Heart left ventricle (tissue), 13 donors: ENCODE data around the gene CA9.

Source experiments
- POLR2A ChIP-seq, 2 donors: fragments of 450-650 bp; IDR thresholded peaks; one replicate each; pipeline ENCODE4 v1.6.1; 2017; ENCODE audit warnings: antibody characterized with exemption in 2 of 2, mild to moderate bottlenecking in 2 of 2, moderate library complexity in 2 of 2
- TF ChIP-seq, protein P1 (sequence below), 12 donors: fragments of 200-600 bp; sonication (generic) in 4 of 12; IDR thresholded peaks; one replicate each; pipeline versions ENCODE4 v1.5.0 to v1.8.0; 2018 to 2022; ENCODE audit warnings: antibody characterized with exemption in 12 of 12, mild to moderate bottlenecking in 5 of 12
- donor health status: ischemic (EF 13 %, LVEDD 7.1; RV severe dilation, severe dysfunction).
- donor health status: DM: no; HTN: yes; CAD: no.
- donor health status: DM: no; HTN: no; CAD: no.
- donor health status: ischemic (EF 25% LVEDD 6.9; RV normal size, moderate dysfunction).
- donor health status: ischemic (EF 25% LVEDD 5.7; RV mildly dilated, moderate dysfunction).
- donor health status: ischemic (EF 35%, LVEDD 5.7; RV mildly dilated, moderate dysfunction).
- donor health status: nonischemic (EF 11% LVEDD 7.7; RV severe dilation, severe dysfunction).
- donor health status: DM: yes; HTN: yes; CAD: no.
- donor health status: PGD.
- donor health status: ischemic (EF 29% LVEDD 5.4; RV normal size, mild dysfunction).
- donor health status: nonischemic (EF 23%, LVEDD 6.1; RV moderate dilation, normal function).

DNA sequence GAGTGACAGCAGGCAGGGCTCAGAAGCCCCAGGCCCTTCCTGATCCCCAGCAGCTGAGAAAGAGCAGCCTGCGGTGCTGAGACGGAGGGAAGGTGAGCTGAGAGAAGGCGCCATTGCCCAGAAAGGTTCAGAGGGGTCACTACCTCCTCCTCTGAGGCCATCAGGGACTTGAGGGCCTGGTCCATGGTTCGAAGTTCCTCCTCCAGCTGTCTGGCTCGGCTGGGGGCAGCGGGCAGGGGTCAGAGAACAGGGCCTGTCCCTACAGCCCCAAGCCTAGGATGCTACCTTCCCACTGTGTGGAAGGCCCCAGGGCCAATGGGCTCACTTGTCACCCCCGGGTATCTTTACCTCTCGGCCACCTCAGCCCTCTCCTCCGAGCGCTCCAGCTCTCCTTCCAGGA, 11.2 kb downstream of the CA9 start:
- no peak for TF ChIP-seq POLR2A (IDR thresholded peaks at IDR 0.05)
- TF ChIP-seq, protein P1, sequence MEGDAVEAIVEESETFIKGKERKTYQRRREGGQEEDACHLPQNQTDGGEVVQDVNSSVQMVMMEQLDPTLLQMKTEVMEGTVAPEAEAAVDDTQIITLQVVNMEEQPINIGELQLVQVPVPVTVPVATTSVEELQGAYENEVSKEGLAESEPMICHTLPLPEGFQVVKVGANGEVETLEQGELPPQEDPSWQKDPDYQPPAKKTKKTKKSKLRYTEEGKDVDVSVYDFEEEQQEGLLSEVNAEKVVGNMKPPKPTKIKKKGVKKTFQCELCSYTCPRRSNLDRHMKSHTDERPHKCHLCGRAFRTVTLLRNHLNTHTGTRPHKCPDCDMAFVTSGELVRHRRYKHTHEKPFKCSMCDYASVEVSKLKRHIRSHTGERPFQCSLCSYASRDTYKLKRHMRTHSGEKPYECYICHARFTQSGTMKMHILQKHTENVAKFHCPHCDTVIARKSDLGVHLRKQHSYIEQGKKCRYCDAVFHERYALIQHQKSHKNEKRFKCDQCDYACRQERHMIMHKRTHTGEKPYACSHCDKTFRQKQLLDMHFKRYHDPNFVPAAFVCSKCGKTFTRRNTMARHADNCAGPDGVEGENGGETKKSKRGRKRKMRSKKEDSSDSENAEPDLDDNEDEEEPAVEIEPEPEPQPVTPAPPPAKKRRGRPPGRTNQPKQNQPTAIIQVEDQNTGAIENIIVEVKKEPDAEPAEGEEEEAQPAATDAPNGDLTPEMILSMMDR (IDR thresholded peaks at IDR 0.05) = no peak
